CD4-positive, alpha-beta T cell (primary cell): ENCODE results near the gene WNT16. TPM values are rescaled to one million over a fixed set of nuclear protein-coding genes. Genes with fewer than 3 reads are reported as not detected.

Experiments
- ATAC-seq: fragments of 200-7000 bp; cut with Tn5 transposase; one replicate; pipeline ENCODE4 v1.10.0; 2022; ENCODE audit warnings: mild to moderate bottlenecking; ENCODE audit not compliant: poor library complexity
- CTCF ChIA-PET: fragments of 350-600 bp; sonication (Branson Sonifier 250); formaldehyde crosslinking; loops from one replicate; lab custom pipeline; 2021; ENCODE audit warnings: antibody characterized with exemption, inconsistent platforms; lab: Charles Lee
- POLR2A ChIA-PET: fragments of 350-600 bp; sonication (Branson Sonifier 250); formaldehyde crosslinking; loops from one replicate; lab custom pipeline; 2021; ENCODE audit warnings: antibody characterized with exemption, inconsistent platforms; lab: Charles Lee
- DNase-seq, 14 experiments: peaks; one replicate each; pipeline ENCODE4 v3.0.0-alpha.2; 2013 to 2020; ENCODE audit warnings: mixed read lengths in 2 of 14
- H3K27ac ChIP-seq, 2 donors: one replicate each; pipeline versions ENCODE4 v1.5.1 to v1.7.0; 2013; ENCODE audit warnings: low read length in 2 of 2, low read depth in 1 of 2, mild to moderate bottlenecking in 1 of 2
- H3K27me3 ChIP-seq, 2 experiments: 1 replicate in 1 of 2; 2 replicates in 1 of 2; pipeline versions ENCODE4 v1.6.1 to v1.7.0; 2013; ENCODE audit warnings: low read length in 2 of 2, control low read depth in 1 of 2, mild to moderate bottlenecking in 1 of 2, moderate library complexity in 1 of 2; ENCODE audit not compliant: insufficient read depth in 2 of 2, control insufficient read depth in 1 of 2
- H3K36me3 ChIP-seq: one replicate; pipeline ENCODE4 v1.6.1; 2013; ENCODE audit warnings: low read length, control low read depth; ENCODE audit not compliant: insufficient read depth
- H3K4me1 ChIP-seq: one replicate; pipeline ENCODE4 v1.6.1; 2013; ENCODE audit warnings: low read length, control low read depth; ENCODE audit not compliant: insufficient read depth
- H3K4me3 ChIP-seq: one replicate; pipeline ENCODE4 v1.5.1; 2013; ENCODE audit warnings: mild to moderate bottlenecking, low read length, moderate library complexity
- H3K9me3 ChIP-seq, 2 experiments: 1 replicate in 1 of 2; 2 replicates in 1 of 2; pipeline versions ENCODE4 v1.6.1 to v1.7.0; 2013; ENCODE audit warnings: low read length in 2 of 2, mild to moderate bottlenecking in 2 of 2, control low read depth in 1 of 2, moderate library complexity in 1 of 2; ENCODE audit not compliant: control insufficient read depth in 1 of 2, insufficient read depth in 1 of 2
- H3K27ac Mint-ChIP-seq: one replicate; pipeline ENCODE4 v1.8.0; 2020; ENCODE audit warnings: mixed read lengths
- H3K27me3 Mint-ChIP-seq: one replicate; pipeline ENCODE4 v1.8.0; 2021; ENCODE audit warnings: mixed read lengths
- H3K36me3 Mint-ChIP-seq: one replicate; pipeline ENCODE4 v1.8.0; 2021; ENCODE audit warnings: low read depth, mixed read lengths
- H3K4me1 Mint-ChIP-seq: one replicate; pipeline ENCODE4 v1.8.0; 2021; ENCODE audit warnings: low read depth, mixed read lengths
- H3K4me3 Mint-ChIP-seq: one replicate; pipeline ENCODE4 v1.8.0; 2020; ENCODE audit warnings: mild to moderate bottlenecking, mixed read lengths
- H3K9me3 Mint-ChIP-seq: one replicate; pipeline ENCODE4 v1.8.0; 2020; ENCODE audit warnings: mixed read lengths
- intact Hi-C, 2 experiments: fragments of 100-400 bp; cut with DNase I in 1 of 2; cut with micrococcal nuclease in 1 of 2; formaldehyde crosslinking; loops; one replicate each; pipeline versions ENCODE4 v1.15.1 to v1.9.0; 2023 to 2025; cut with DNase I, micrococcal nuclease
- total RNA-seq, 174 experiments: library from RNA in 2 of 174; stranded (reverse) in 2 of 174; gene quantifications; one replicate each; pipeline ENCODE4 v1.2.3 and lab custom pipeline; 2021 to 2026
- TF ChIP-seq, protein P1 (sequence below): fragments of 200-600 bp; IDR thresholded peaks from one replicate; pipeline ENCODE4 v1.8.0; 2022; ENCODE audit warnings: antibody characterized with exemption, mild to moderate bottlenecking

The WNT16 gene
- total RNA-seq, 2 experiments from 2014 or later = not detected

DNA sequence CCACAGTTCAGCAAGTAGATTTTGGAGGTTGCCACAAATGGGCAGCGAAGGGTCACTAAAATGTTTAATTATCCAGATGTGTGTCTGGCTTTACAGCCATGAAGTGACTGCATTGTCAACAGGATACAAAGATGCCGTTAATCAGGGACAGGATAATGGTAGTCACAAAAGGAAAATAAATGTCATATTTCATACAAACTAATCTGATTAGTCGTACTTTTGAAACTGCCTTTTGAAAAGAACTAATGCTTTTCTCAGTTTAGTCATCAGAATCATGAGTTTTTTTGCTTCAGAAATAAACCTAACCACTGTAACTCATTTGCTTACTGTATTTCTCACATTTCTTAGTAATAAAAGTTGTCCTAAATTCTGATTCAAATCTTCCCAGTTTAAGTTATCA, 22.2 kb upstream of the WNT16 start:
- Mint-ChIP-seq H3K27me3 (peaks cover 18% of the 10 kb centered on the region), H3K4me1 (no peaks in the 10 kb centered on the region), H3K27ac (no peak overlapping the region), H3K9me3 (no peaks in the 10 kb centered on the region), H3K36me3 (no peaks in the 10 kb centered on the region), H3K4me3 (no peak overlapping the region)
- Histone ChIP-seq H3K4me3 (no peak overlapping the region), H3K27me3 (peaks cover 0 to 8% of the 10 kb centered on the region in 2 experiments), H3K9me3 (no peaks in the 10 kb centered on the region), H3K4me1 (no peaks in the 10 kb centered on the region), H3K27ac (no peak overlapping the region), H3K36me3 (no peaks in the 10 kb centered on the region)
- intact Hi-C loops = no loop called here
- ChIA-PET POLR2A (no interaction called here), CTCF (no interaction called here)
- TF ChIP-seq, protein P1, sequence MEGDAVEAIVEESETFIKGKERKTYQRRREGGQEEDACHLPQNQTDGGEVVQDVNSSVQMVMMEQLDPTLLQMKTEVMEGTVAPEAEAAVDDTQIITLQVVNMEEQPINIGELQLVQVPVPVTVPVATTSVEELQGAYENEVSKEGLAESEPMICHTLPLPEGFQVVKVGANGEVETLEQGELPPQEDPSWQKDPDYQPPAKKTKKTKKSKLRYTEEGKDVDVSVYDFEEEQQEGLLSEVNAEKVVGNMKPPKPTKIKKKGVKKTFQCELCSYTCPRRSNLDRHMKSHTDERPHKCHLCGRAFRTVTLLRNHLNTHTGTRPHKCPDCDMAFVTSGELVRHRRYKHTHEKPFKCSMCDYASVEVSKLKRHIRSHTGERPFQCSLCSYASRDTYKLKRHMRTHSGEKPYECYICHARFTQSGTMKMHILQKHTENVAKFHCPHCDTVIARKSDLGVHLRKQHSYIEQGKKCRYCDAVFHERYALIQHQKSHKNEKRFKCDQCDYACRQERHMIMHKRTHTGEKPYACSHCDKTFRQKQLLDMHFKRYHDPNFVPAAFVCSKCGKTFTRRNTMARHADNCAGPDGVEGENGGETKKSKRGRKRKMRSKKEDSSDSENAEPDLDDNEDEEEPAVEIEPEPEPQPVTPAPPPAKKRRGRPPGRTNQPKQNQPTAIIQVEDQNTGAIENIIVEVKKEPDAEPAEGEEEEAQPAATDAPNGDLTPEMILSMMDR = no peak
- no peak for DNase-seq
- ATAC-seq = no peak

GRCh38 chr7:121307021-121307574, 21.7 kb upstream of the WNT16 start:
- Histone ChIP-seq H3K4me1 (no peaks in the 10 kb centered on the region), H3K27ac (no peak overlapping the region), H3K36me3 (no peaks in the 10 kb centered on the region), H3K27me3 (peaks cover 0 to 8% of the 10 kb centered on the region in 2 experiments), H3K4me3 (no peak overlapping the region), H3K9me3 (no peaks in the 10 kb centered on the region)
- ATAC-seq = no peak
- Mint-ChIP-seq H3K27ac (no peak overlapping the region), H3K9me3 (no peaks in the 10 kb centered on the region), H3K36me3 (no peaks in the 10 kb centered on the region), H3K4me3 (no peak overlapping the region), H3K27me3 (peaks cover 18% of the 10 kb centered on the region), H3K4me1 (no peaks in the 10 kb centered on the region)
- intact Hi-C loops = no loop called here
- POLR2A ChIA-PET = no interaction called here
- TF ChIP-seq, protein P1 = no peak
- CTCF ChIA-PET = no interaction called here
- DNase-seq = no peak

- no peak for DNase-seq
- H3K4me3 Mint-ChIP-seq = no peak overlapping the region
- H3K4me1 ChIP-seq = no peaks in the 10 kb centered on the region
- H3K36me3 Mint-ChIP-seq = no peaks in the 10 kb centered on the region
- H3K27me3 Mint-ChIP-seq = peaks cover 11% of the 10 kb centered on the region
- H3K36me3 ChIP-seq = no peaks in the 10 kb centered on the region
- H3K27ac Mint-ChIP-seq = no peak overlapping the region
- no peak overlapping the region for H3K27ac ChIP-seq
- H3K9me3 ChIP-seq = no peaks in the 10 kb centered on the region
- no peak overlapping the region for H3K4me3 ChIP-seq
- no peaks in the 10 kb centered on the region for H3K4me1 Mint-ChIP-seq
- intact Hi-C loops = no loop called here
- POLR2A ChIA-PET = no interaction called here
- CTCF ChIA-PET = no interaction called here
- TF ChIP-seq, protein P1 = no peak
- no peaks in the 10 kb centered on the region for H3K27me3 ChIP-seq
- H3K9me3 Mint-ChIP-seq = no peaks in the 10 kb centered on the region
- ATAC-seq = no peak
Observed at GRCh38 chr7:121313220-121313792, 15.5 kb upstream of the WNT16 start.
